ENCODE results near the gene NMUR2.

Gene NMUR2

GRCh38 chr5:152367554-152367953 lies 37.5 kb downstream of the NMUR2 start:
- no peak for DNase-seq

GRCh38 chr5:152366716-152367115 lies 38.4 kb downstream of the NMUR2 start:
- no peak for DNase-seq

- DNase-seq, result no peak
Observed at GRCh38 chr5:152364899-152365298, 40.2 kb downstream of the NMUR2 start.

GRCh38 chr5:152364172-152364571 lies 40.9 kb downstream of the NMUR2 start:
- DNase-seq, result no peak

- no peak for DNase-seq
Observed at GRCh38 chr5:152358861-152359568, 46.1 kb downstream of the NMUR2 start.

- DNase-seq, result no peak
Observed at GRCh38 chr5:152356506-152356905, 48.6 kb downstream of the NMUR2 start.

GRCh38 chr5:152355061-152355460 lies 50.0 kb downstream of the NMUR2 start:
- no peak for DNase-seq

- no peak for DNase-seq
Observed at GRCh38 chr5:152353001-152353400, 52.1 kb downstream of the NMUR2 start.

GRCh38 chr5:152349683-152350526 lies 55.2 kb downstream of the NMUR2 start:
- peak; percentile 50 for DNase-seq
